Stimulated activated CD4-positive, alpha-beta T cell treated with anti-CD3 and anti-CD28 coated beads, TNF-alpha, amount 100 ng/mL, for 24 hours (primary cell): ENCODE measurements around the gene MSH4.
A peak's percentile ranks its signal among the peaks of the same experiment; 100 is the strongest.
"Not testable (repeated sequence)": the region's sequence is repeated elsewhere in the genome, so short reads cannot be mapped to it uniquely, and the experiment has no call there.

Source experiments
- DNase-seq, 3 experiments: peaks; one replicate each; pipeline ENCODE4 v3.0.0-alpha.2; 2020; ENCODE audit warnings: low read depth in 3 of 3

The MSH4 gene

DNA sequence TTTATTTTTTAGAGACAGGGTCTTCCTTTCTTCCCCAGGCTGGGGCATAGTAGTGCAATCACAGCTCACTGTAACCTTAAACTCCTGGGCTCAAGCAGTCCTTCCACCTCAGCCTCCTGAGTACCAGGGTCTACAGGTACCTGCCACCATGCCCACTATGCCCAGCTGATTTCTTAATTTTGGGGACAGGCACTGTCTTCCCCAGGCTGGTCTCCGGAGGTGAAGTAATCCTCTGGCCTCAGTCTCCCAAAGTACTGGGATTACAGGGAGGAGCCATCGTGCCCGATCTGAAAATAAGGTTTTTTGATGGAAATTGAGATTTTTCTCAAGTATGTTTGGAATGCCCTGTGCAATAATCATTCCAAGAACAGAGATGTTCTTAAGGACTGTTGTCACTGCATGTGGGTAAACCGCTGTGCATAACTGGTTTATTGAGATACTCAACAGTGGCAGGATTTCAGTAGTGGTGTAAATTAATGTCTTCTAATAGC, 934 bp upstream of the MSH4 start:
- no peak for DNase-seq

DNA sequence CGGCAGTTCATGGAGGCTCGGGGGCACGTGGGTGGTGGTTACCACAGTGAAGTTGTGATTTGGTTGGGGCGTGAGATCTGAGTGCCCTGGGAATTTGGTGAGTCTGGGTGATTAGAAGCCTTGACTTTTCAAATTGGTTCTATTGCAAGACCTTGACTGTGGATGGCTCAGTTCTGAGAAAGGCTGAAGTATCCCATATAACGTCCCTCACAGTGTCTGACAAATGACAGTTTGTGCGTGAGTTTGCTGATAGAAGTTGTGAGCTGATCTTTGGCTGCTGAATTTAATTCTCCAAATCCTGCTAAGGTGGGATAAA, 549 bp downstream of the MSH4 start:
- peak in 1 of 3 experiments; percentile 50 for DNase-seq

DNA sequence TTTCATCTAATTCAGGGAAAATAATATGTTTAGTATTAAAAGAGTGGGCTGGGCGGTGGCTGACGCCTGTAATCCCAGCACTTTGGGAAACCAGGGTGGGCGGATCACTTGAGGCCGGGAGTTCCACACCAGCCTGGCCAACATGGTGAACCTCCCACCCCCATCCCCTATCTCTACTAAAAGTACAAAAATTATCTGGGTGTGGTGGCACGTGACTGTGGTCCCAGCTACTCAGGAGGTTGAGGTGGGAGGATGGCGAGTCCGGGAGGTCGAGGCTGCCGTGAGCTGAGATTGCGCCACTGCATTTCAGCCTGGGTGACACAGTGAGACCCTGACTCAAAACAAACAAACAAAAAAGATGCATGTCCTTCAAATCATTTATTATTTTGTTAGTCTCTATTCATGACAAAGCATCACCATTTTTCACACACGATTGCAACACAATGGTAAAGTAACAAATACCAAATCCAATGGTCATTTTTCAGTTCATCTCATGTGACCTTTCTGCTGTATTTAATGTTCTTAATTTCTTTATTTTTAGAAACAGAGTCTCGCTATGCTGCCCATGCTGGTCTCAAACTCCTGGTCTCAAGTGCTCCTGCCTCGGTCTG, 1.0 kb downstream of the MSH4 start:
- DNase-seq: no peak

DNA sequence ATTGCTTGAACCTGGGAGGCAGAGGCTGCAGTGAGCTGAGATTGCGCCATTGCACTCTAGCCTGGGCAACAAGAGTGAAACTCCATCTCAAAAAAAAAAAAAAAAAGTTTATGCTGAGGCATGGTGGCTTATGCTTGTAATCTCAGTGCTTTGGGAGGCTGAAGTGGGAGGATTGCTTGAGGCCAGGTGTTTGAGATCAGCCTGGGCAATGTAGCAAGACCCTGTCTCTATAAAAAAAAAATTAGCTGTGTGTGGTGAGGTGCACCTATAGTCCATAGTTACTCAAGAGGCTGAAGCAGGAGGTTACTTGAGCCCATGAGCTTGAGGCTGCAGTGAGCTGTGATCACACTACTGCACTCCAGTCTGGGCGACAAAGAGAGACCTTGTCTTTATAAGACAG, 4.8 kb downstream of the MSH4 start:
- not testable (repeated sequence) for DNase-seq

DNA sequence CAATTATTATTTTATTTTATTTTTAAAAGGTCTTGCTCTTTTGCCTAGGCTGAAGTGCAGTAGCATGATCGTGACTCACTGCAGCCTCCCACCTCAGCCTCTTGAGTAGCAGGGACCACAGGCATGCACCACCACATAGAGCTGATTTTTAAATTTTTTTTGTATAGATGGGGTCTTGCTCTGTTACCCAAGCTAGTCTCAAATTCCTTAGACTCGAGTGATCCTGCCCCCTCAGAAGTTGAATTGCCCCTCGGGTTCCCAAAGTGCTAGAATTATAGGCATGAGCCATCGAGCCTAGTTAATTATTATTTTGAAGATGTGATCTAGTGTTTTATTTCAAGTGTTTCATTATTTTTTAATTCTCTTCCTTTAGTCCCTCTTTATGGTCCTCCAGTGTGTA, 12.2 kb downstream of the MSH4 start:
- no peak for DNase-seq

DNA sequence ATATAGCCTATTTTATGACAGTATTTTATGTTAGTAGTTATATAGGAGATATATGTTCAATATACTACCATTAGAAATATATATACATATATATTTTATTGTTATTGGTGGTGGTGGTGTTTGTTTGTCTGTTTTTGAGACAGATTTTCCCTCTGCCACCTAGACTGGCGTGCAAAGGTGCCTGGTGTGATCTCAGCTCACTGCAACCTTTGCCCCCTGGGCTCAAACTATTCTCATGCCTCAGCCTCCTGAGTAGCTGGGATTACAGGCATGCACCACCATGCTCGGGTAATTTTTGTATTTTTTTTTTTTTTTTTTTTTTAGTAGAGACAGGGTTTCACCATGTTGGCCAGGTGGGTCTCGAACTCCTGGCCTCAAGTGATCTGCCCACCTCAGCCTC, 13.4 kb downstream of the MSH4 start:
- DNase-seq: not testable (repeated sequence)

DNA sequence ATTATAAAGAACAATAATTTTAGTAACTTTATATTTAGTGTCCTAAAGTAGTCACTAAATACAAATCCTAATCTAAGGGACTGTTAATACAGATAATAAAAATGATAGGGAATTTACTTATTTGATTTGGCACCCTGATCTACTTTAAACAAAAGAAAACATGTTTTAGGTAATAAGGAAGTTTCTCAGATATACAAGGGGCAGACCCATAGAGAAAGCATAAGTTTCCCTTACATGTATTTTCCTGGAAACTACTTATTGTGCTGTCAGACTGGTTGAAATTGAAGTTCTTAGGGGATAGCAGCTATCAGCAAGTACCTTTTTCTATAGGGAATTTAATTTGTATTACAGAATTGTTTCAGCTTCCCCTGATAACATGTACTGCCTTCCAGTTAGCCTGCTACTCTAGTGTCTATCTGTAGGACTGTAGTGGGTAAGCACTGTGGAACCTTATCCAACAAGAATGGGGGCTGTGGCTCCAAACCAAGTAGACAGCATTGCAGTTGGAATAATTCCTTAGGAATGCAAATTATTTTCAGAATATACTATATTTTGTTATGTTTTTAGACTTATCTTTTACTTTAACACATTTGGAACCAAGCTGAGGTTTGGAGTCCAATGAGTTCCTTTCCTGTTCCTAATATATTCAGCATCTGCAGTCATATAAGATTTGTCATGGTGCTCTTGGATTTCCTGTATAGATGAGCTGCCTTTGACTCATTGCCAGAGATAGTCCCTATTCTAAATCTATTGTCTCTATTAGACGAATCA, 14.7 kb downstream of the MSH4 start:
- DNase-seq: no peak

DNA sequence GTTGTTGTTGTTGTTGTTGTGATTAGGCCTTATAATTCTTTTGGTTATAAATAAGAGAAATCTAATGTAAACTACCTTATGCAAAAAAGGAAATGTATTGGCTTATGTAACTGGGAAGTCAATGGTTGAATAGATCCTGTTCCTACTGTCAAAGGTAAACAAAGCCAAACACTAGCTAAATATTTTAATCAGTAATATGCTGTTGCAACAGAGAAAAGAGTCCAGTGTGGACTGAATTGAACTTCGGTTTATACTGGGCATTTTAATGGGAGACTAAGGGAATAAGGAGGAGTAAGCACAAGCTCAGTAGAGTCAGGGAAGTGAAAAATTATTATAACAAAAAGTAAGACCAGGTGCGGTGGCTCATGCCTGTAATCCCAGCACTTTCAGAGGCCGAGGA, 15.4 kb downstream of the MSH4 start:
- no peak for DNase-seq

DNA sequence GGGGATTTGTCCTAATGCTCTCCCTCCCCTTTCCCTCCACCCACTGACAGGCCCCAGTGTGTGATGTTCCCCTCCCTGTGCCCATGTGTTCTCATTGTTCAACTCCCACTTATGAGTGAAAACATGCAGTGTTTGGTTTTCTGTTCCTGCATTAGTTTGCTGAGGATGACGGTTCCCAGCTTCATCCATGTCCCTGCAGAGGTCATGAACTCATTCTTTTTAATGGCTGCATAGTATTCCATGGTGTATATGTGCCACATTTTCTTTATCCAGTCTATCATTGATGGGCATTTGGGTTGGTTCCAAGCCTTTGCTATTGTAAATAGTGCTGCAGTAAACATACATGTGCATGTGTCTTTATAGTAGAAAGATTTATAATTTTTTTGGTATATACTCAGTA, 26.9 kb downstream of the MSH4 start:
- DNase-seq: not testable (repeated sequence)

DNA sequence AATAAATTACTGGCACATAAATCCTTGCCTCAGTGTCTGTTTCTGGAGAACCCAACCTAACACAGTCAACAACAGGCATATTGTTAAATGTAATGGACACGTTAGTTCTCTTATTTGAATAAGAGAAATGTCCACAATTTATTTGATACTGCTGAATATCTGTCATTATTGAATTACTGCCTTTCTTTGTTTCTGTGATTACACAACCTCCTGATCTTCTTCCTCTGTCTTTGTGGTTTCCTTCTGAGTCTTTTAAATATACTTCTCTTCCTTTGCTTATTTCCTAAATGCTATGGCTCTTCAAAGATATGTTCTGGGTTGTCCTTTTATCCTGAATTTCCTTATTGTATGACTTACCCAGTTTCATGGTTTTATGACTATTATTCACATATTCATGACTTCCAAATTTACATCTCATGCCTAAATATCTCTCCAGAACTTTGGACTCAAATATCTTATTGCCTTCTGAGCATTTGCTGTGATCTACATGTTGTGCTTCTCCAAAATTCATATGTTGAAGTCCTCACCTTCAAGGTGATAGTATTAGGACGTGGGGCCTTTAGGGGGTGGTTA, 39.9 kb downstream of the MSH4 start:
- DNase-seq: no peak

DNA sequence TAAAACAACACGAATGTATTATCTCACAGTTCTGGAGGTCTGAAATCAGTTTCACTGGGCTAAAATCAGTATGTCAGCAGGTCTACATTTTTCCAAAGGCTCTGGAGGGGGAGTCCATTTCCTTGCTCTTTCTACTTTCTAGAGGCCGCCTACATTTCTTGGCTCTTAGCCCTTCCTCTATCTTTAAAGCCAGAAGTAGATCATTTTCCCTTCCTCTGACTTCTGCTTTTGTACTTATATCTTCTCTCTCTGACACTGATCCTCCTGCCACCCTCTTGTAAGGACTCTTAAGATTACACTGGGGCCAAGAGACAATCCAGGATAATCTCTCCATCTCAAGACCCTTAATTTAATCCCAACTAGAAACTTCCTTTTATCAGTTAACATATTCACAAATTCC, 41.4 kb downstream of the MSH4 start:
- no peak for DNase-seq

DNA sequence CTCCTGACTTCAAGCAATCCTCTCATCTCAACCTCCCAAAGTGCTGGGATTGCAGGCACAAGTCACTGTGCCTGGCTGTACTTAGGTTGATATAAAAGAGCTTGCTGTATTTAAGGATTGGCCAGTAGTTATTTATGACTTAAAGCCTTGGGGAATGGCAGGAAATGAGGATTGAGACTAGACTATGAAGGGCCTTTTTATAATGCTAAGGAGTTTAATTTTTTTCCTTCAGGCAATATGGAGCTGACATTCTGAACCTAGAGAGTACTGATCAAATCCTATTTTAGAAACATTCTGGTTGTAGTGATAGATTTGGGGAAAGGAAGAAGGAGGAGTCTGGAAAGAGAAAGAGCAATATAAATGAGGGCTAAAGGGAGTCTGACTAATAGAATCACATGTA, 44.7 kb downstream of the MSH4 start:
- no peak for DNase-seq

DNA sequence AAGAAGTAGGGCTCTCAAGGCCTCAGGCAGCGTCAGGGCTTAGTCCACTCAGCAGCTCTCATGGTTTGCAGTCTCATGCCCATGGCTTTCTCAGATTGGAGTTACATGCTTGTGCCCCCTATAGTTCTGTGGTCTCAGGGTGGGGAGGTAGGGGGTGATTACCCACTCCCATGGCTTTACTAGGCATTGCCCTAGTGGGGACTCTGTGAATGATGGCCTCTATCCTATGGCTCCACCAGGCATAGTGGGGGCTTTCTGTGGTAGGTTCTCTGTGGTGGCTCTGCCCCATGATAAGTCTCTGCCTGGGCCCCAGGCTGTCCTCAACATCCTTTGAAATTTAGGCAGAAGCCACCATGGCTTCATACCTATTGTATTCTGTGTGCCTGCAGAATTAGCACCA, 48.9 kb downstream of the MSH4 start:
- no peak for DNase-seq

DNA sequence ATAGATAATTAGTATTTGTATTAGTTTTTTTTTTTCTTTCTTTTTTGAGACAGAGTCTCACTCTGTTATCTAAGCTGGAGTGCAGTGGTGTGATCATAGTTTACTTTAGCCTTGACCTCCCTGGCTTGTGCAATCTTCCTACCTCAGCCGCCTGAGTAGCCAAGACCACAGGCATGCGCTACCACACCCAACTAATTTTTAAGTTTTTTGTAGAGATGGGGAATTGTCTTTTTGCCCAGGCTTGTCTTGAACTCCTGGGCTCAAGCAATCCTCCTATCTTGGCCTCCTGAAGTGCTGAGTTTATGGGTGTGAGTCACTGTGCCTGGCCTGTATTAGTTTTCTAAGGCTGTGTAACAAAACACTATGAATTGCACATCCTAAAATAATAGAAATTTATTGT, 58.3 kb downstream of the MSH4 start:
- no peak for DNase-seq

DNA sequence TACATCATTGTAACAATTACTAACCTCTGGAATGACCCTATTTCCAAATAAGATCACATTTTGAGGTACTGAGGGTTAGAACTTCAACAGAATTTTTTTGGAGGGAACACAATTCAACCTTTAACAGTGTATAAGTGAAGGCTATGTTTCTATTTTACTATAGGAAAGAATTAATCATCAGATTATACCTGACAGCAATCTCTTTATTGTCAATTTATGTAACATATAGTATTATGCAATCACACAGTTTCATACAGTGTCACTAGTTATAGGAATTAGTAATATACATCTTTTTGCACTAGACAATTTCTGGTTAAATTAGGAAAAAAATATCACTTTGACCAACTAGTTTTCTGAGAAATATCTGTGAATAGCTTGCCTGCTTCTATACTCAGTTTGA, 59.1 kb downstream of the MSH4 start:
- DNase-seq: no peak

DNA sequence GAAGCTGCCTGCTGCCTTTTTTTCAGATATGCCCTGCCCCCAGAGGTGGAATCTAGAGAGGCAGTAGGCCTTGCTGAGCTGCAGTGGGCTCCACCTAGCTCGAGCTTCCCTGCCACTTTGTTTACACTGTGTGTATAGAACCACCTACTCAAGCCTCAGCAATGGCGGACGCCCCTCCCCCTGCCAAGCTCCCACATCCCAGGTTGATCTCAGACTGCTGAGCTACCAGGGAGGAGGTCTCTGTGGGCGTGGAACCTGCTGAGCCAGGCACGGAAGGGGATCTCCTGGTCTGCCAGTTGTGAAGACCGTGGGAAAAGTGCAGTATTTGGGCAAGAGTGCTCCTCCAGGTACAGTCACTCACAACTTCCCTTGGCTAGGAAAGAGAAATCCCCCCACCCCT, 65.1 kb downstream of the MSH4 start:
- no peak for DNase-seq

DNA sequence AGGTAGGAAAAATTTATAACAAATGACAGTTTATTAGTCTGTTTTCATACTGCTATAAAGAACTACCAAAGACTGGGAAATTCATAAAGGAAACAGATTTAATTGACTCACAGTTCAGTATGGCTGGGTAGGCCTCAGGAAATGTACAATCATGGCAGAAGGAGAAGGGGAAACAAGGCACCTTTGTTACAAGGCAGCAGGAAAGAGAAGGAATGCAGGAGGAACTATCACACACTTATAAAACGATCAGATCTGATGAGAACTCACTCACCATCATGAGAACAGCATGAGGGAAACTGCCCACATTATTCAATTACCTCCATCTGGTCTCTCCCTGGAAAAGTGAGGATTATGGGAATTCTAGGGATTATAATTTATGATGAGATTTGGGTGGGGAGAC, 74.3 kb downstream of the MSH4 start:
- no peak for DNase-seq

DNA sequence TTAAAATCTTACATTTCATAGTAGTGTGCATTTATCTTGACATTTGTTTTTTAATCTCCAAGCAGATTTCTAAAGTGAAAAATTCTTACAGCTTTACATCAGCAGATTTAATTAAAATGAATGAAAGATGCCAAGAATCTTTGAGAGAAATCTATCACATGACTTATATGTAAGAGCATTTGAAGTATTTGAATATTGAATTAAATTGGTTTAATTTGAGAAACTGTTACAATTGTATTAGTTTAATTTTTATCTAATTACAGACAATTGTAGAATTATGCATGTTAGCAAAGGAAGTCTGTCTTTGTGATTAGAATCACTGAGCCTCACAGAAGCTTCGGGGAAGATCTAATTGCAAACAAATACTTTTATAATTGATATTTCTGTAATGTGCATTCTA, 83.3 kb downstream of the MSH4 start:
- no peak for DNase-seq

DNA sequence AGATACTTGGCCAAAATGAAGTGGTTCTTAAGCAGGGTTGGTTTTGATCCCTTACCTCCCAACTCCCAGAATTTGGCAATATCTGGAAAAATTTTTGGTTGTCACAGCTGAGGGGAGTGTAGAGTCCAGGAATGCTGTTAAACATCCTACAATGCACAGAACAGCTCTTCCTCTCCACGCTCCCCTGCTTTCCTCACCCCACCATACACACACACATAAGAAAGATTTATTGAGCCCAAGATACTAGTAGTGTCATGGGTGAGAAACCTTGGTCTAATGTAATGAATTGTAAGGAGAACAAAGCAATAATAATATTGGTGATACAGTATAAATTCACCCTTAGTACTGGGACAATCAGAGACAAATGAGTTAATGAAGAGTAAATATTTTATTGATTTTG, 87.8 kb downstream of the MSH4 start:
- DNase-seq: no peak

DNA sequence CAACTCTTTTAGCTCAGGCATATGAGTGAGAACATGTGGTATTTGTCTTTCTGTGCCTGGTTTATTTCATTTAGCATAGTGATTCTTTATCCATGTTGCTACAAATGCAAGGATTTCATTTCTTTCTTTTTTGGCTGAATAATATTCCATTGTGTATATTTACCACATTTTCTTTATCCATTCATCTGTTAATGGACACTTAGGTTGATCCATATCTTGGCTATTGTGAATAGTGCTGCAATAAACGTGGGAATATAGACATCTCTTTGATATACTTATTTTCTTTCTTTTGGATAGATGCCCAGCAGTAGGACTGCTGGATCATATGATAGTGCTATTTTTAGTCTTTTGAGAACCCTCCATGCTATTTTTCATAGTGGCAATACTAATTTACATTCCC, 104.7 kb downstream of the MSH4 start:
- no peak for DNase-seq

DNA sequence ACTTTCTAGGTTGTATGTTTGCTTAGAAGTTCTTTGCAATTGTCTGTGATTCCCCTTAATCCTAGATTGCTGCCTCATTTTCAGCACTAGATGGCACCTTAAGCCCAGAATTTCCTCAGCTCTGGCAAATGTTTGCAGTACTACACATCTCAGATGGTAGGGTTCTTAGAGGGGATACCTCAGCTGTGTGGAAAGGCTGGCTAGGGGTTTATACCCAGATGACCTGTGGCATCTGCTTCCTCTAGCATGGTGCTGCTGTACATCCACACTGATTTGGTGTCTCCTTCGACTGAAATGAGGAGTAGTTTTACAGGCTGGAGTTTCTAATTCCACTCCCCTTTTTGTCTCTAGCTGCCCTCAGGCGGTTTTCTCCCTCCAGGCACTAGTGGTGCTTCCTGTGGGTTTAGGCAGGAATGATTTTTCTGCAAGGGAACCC, 112.1 kb downstream of the MSH4 start:
- no peak for DNase-seq

DNA sequence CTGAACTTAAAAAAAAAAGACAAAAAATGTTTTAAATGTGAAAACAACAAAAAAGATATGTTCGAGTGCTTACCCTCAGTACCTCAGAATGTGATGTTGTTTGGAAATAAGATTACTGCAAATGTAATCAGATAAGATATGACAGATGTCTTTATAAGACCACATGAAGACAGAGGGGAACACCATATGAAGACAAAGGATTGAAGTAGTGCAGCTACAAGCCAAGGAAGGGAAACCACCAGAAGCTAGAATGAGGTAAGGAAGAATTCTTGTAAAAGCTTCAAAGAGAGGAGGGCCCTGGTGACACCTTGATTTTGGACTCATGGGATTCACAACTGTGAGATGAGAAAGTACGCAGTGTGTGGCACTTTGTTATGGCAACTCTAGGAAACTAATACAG, 120.2 kb downstream of the MSH4 start:
- no peak for DNase-seq

DNA sequence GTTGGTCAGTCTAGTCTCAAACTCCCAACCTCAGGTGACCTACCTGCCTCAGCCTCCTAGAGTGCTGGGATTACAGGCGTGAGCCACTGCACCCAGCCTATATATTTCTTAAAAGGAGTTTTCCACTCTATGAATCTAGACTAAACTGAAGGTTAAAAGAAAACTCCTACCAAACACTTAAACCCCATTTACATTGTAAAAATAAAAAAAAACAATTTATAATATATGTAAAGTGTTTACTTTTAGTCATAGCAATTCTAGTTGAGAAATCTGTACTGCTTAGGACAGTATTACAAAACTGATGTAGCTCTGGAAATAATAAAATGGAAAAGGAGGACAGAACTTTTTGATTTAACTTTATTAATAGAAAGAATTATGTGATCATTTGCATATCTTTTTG, 126.0 kb downstream of the MSH4 start:
- no peak for DNase-seq
